ENCODE results near the gene BTF3.
A peak's percentile ranks its signal among the peaks of the same experiment; 100 is the strongest.
"Not testable (repeated sequence)": the region's sequence is repeated elsewhere in the genome, so short reads cannot be mapped to it uniquely, and the experiment has no call there.

The BTF3 gene

DNA sequence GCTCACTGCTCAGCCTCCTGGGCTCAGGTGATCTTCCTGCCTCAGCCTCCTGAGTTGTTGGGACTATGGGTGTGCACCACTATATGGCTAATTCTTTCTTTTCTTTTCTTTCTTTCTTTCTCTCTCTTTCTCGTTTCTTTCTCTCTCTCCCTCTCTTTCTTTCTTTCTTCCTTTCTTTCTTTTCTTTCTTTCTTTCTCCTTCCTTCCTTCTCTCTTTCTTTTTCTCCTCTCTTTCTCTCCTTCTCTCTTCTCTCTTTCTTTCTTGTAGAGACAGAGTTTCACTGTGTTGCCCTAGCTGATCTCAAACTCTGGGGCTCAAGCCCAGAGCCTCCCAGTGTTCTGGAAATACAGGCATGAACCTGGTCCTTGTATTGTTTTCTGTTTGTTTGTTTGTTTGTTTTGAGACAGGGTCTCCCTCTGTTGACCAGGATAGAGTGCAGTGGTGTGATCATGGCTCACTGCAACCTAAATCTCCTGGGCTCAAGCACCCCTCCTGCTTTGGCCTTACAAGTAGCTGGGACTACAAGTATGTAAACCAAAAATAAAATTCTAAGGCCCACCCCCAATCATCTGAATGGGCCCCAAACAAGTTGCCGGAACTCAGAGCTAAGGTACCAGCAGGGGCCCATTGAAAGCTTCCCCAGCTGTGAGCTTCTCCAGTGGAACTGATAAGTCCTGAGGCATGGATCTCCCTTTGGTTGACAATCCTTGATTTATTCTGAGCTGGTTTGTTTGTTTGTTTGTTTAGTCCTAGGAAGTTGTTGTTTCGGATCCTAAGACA lies 11.9 kb upstream of the BTF3 start:
- no peak for DNase-seq

DNA sequence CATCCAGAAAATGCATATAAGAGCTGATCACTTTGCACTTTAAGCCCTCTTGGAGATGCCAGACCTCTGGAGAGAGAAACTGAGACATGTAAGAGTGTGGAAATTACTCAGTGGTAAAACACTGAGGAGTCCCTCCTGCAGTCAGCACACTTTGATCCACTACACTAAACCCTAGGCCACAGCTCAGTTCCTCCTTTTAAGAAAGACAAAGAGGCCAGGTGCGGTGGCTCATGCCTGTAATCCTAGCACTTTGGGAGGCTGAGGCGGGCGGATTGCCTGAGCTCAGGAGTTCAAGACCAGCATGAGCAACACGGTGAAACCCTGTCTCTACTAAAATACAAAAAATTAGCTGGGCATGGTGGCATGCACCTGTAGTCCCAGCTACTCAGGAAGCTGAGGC lies 11.0 kb upstream of the BTF3 start:
- not testable (repeated sequence) for DNase-seq

DNA sequence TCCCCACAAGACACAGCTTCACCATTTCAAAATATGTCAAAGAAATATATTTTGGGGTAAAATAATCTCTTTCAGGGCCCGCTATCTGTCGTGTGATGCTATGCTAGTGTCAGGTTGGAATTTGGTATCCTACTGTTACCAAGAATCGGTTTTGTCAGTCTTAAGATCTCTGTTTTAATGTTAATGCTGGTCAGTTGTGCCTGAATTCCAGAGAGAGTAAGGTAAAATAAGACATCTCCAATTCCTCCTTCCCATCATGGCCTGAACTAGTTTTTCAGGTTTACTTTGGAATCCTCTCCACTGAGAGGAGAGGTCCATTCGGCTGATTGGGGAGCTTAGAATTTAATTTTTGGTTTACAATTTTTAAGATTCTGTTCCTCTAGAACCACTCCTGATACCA lies 10.4 kb upstream of the BTF3 start:
- no peak for DNase-seq

DNA sequence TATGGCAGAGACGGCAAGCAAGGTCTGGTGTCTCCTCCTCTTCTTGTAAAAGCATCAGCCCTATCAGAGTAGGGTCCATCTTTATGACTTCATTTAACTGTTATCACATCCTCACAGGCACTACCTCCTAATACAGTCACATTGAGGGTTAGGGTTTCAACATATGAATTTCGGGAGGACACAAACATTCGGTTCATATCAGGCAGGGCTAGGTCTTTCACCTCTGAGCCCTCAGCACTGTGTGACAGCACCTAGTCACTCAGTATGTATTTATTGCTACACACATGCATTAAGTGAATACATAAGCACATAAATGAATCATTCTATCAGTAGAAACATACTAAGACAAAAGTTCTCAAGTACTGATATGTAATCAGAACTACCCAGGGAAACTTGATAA lies 9.4 kb upstream of the BTF3 start:
- no peak for DNase-seq

DNA sequence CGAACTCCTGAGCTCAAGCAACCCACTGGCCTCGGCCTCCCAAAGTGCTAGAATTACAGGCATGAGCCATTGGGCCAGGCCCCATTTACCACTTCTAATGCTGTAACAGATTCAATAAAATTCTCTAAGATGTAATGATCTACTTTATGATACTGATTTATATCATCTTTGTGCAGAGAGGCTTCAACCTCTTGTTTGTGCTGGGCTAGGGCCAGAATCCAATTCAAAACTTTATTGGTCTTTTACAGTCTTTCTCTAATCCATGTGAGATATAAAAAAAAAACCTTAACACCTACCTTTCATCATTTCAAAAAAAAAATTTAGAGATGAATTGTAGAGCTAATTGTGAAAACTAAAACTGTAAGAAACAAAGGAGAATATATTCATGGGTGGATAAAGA lies 8.2 kb upstream of the BTF3 start:
- DNase-seq = no peak

DNA sequence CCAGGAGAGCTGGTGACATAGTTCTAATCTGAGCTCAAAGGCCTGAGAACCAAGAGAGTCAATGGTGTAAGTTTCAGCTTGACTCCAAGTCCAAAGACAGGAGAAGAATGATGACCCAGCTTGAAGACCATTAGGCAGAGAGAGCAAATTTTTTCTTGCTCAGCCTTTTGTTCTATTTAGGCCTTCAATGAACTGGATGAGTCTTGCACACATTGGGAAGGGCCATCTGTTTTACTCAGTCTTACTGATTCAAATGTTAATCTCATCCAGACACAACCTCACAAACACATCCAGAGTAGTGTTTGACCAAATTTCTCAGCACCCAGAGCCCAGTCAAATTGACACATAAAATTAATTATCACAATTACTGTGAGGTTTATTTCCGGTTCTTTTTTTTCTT lies 7.1 kb upstream of the BTF3 start:
- DNase-seq = no peak

DNA sequence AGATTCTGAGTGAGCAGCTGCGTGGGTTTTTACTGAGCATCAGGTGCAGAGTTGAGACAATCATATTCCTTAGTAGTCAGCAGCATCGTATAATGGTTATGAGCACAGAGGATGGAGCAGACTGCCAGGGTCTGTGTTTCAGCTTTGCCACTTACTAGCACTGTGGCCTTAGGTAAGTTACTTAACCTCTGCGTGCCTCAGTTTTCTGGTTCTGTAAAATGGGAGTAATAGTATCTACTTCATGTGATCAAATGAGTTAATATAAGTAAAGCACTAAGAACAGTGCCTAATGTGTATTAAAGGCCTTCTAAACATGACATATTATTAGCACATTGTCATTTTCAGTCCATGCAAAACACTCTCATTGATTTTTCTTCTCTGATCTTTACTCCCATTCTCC lies 4.8 kb upstream of the BTF3 start:
- DNase-seq = no peak

DNA sequence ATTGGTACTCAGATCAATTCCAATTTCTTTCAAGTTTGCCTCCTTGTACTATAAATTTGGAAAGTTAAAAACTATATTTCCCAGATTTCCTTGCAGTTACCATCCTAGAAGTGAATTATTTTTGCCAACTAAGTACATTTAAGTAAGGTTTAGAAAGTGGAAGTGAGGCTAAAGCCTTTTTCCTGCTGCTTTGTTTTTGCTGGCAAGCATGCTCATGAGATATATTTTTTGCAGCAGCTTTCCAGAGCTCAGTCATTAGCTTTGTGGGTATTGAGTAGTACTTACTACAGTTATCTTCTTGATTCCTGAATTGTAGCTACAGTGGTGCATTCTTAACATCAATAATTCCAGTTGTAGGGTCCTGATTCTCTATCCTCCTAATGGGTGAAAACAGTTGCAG lies 3.5 kb upstream of the BTF3 start:
- no peak for DNase-seq

DNA sequence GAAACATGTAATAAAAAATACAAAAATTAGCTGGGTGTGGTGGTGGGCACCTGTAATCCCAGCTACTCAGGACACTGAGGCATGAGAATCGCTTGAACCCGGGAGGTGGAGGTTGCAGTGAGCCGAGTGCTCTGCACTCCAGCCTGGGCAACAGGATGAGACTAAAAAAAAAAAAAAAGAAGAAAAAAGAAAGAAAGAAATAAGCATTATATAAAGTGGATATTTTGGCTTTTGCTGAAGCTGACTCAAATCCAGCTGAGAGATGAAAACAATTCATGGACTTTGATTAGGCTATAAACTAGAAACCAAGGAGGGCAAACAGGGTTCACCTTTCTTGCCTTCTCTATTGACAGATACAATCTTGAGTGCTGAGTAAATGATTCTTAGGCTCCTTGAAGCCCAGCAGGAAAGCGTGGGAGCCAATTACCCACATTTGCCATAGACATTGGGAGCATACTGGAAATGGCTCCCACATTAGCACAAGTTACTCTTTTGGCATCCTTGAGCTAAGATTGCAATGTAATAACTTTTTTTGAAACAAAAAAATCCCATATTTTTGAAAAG lies 2.4 kb upstream of the BTF3 start:
- DNase-seq = no peak

DNA sequence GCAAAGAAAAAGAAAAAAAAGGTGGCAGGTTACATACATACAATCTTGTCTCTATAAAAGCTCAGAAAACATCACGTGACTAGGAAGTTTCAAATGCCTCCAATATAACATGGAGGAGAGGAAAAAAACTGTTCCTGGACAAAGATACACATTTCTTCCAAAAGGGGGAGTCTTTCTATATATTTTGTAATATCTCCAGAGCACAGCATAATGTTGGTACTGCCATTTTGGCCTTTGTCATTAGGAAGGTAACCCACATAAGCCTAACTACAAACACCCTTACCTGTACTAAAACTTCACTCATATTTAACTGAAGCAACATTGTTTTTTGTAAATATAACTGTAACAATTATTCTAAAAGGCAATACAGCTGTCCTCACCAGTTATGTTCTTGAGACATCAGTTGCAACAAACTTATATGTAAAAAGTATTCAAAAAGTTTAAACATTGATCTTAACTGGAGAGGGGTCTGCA lies 1.2 kb upstream of the BTF3 start:
- DNase-seq = peak; percentile 2 to 44 (median 22)

DNA sequence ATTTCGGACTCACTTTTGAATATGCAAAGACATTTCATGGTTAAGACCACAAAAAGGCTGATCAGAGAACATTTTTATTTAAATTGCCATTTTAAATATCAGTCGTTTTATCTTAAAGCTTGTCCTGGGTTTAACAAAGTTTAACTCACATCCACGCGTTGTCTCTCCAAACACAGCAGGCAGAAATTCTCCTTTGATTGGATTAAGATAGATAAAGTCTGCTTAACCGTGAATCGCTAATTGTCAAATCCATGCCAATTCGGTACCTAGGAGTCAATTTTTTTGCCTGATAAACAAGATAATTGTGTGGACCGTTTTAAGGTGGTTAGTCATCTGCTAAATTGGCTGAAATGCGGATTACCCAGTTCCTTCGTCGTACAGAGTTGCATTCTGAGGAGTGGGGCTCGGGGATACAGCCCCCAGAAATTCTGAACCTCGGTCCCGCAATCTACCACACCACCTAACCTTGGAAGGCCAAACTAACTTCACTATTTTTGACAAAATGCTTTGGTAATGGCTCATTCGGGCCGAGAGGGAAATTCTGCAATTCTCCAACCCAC lies 665 bp upstream of the BTF3 start:
- DNase-seq = no peak

DNA sequence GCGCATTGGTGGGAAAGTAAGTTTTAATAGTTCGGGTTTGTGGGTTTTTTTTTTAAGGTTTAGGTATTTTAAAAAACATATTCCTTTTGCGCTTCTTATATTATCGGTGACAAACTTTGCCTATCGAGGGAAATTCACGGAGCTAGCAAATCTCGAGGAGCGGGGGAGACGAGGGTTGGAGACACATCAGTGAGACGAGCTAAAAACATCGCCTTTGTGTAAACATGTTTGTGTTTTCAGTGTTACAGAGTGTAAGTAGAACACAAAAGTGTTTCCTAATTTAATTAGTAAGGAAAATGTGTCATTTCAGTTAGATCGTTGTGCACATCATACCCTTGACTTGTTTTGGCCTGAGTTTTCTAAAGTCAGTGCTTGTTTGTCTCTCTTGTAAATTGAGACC lies 945 bp downstream of the BTF3 start:
- DNase-seq = no peak

DNA sequence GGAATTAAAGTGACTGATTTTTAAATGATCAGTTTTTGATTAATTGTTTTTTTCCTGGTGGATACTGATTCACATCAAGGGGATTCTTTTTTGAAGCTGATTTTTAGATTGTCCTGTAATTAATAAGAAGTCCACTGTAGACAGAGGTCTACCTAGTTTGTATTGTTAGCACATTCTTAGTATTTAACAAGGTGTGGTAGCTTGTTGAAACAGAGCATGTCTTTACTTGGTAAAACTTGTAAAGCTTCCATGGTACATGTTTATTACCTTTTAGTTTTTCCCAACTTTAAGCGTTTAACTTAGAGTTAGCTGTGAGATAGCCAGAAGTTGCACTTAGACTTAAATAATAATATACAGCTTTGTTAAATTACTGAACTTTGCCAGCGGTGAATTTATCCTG lies 1.5 kb downstream of the BTF3 start:
- no peak for DNase-seq

DNA sequence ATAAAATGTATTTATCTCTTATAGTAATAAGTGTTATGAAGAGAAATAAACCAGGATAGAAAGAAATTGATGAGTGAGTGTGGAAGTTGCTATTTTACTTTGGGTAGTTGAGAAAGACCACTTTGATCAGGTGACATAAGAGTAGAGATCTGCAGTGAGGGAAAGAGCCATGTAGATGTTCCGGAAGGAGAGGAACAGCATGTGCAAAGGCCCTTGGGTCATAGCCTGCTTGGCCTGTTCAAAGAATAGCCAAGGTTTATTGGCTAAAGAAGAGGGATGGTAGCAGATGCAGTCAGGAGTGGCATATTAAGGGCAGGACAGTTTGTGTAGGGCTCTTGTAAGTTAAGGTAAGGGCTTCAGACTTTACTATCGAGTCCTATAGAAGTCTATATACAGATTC lies 3.2 kb downstream of the BTF3 start:
- no peak for DNase-seq

DNA sequence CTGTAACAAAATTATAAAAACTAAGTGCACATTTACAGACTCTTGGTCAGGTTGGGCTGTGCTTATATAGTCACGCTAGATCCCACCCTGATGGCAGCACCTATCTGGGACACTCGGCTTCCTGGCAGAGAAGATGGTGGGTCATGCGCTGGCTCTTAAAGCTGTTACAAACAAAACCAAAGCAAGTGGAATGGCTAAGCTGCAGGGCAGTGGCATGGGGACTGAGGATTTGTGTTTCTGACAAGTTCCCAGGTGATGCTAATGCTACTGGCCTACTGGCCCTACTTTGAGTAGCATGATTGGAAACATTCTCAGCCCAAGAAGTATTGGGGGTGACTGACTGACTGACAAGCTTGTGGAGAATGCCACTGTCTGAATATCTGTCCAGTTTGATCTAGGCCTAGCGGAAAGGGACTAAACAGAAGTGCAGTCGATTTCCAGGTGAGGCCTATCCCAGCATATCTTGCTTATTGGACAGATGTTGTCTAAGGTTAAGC lies 8.3 kb downstream of the BTF3 start:
- peak in 1 of 3 donors; percentile 6 for DNase-seq

DNA sequence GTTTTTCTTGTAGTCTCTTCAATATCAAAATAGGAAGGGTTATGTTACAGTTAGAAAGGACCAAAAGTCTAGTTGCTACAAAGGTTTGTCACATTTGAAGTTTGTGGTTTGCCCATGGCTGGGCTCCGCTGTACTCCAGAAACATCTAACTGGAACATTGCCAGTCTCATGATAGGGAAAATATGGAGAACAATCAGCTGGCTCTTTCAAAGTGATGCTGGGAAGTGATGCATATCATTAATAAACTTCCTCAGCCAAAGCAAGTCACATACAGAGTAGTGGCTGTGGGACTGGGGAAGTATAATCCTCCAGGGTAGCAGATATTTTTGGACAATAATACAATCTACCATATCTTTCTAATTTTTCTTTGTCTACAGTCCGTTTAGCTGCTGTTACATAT lies 8.8 kb downstream of the BTF3 start:
- DNase-seq = no peak

DNA sequence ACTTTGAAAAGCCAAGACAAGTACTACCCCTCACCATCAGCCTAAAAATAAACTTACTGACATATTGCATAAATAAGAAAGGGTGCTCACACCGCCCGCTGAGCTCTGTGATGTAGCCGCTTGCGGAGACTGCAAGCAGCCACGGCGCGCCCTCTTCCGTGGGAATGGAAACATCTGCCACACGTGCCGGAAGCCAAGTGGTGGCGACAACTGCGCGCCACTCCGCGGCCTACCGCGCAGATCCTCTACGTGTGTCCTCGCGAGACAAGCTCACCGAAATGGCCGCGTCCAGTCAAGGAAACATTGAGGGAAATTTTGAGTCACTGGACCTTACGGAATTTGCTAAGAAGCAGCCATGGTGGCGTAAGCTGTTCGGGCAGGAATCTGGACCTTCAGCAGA lies 10.3 kb downstream of the BTF3 start:
- DNase-seq = peak in 1 of 3 donors; percentile 14

DNA sequence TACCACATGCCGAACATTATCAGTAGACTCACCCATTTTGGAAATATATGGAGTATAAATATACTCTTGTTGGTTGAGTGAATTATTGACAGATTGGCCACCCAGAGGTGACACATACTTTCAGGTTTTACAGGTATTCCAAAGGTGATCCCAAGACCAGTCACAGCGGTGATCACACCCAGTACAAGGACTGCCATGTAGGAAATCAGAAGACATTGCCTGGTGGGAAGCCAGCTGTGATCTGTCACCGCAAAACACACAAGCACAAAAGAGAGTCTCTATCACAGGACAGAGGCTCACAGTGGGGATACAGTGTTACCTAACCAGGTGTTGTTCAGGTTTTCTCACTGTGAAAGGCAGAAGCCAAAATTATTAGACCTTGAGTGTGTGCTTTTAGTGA lies 15.8 kb downstream of the BTF3 start:
- DNase-seq = no peak

DNA sequence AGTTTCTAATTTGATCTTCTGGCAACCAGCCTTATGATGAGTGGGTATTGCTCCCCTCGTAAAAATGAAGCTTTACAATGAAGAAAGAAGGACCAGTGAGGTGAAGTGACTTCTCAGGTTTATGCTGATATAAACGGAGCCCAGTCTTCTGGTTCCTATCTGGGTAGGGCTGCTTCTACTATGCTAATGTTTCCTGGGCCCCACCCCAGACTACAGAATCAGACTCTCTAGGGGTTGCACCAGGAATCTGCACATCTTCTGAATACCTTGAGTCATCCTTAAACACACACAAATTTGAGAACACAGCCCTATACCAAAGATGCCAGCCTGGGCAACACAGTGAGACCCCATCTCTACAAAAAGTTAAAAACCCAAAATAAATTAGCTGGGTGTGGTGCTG lies 16.2 kb downstream of the BTF3 start:
- no peak for DNase-seq

DNA sequence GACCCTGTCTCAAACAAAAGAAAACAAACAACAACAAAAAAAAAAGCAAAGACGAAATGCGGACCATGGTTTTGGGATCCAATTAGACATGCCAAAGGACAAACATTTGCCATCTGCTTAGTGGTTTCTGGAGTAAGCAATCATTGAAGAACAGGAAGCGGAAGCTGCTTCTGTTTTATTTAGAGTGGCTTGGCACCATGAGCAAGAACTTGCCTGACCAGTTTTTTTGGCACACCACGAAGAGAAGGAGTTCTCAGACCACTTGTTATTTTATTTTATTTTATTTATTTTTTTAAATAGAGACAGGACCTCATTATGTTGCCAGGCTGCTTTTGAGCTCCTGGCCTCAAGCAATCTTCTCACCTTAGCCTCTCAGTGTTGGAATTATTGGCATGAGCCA lies 17.0 kb downstream of the BTF3 start:
- no peak for DNase-seq

DNA sequence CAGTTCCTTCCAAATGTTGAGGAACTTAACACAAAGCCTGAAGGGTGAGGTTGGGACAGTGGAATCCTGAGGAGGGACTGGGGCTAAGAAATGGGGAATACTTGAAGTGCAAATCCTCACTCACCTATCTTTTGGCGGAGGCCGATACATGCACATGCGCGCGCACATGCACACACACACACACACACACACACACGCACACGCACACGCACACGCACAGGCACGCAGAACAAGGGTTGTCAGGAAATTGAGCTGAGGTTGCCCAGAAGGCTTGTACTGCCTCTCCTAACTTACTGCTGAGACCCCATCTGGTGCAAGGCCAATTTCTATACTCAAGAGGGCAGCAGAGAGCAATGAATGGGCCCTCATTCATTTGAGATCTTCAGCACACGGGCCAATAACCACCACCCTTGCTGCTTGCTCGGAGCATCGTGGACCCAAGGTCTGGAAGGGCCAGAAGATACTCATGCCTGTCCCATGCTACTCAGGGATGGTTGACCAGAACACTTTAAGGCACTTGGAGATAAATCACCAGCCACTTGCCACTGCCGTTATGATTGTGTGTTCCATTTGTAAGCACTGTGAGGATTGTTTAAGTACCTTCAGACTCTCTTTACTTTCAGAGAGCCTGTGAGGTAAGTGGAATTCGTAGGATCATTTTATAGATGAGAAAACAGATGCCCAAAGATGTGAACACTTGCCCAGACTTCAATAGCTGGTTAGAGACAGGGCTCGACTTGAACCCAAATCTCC lies 21.5 kb downstream of the BTF3 start:
- peak; percentile 73 to 84 (median 81) for DNase-seq

DNA sequence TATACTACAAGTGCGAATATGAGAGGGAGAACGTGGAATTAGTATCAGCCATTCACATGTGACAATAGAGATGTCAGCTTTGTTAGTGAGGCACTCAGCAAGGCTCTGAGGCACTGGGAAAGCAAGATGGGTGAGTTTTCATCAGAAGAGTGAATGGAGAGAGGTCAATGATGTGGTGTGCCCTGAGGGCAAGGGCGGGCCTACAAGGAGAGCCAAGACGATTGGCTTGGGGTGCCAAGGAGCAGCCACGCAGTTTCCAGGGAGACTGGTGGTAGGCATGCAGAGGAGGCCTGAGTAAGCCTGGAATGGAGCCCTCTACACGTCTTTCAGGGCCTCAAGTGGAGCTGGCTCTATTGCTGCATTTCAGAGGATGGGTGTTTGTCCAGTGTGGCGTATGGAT lies 24.7 kb downstream of the BTF3 start:
- no peak for DNase-seq

DNA sequence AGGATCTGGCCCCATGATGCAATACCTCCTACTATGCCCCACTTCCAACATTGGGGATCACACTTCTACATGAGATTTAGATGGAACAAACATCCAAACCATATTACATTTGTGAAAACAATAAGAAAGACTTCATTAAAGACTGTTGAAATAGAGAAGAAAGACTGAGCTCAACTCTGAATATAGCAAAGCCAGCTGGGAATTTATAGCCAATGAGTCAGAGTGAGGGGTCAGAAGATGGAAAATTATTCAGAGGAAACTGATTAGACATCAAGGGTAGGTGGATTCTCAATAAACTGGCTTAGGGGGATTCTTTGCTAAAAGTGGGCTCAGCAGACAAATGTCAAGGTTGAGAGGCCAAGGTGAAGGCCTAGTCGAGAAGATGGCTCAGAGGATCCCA lies 25.6 kb downstream of the BTF3 start:
- DNase-seq = no peak
